Measurements from ENCODE around the gene PRAMEF5.
"Not testable (repeated sequence)": the region's sequence is repeated elsewhere in the genome, so short reads cannot be mapped to it uniquely, and the experiment has no call there.

Gene PRAMEF5

DNA sequence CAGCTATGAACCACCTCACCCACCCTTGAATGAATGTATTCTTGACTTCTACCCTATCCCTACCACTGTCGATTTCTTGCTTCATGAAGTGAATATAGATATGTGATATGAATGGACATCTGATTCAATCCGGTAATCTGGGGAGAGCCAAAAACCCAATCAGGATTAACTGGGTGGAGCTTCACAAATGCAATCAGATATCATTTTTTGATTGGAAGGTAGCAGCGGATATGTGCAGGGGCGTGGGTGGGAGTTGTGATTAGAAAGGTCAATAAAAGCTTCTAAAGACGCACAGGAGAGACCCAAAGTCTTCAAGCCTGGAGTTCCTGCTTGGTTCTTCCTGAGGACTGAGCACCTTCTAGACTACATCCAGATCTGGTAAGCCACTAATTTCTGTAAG lies at the start of gene PRAMEF5:
PRAMEF5 (plus strand) TSS at position 301 of the 400 bp plus-strand sequence. CDS start 5,071 bp downstream, outside the sequence.
- DNase-seq, result not testable (repeated sequence)

GRCh38 chr1:13208712-13209111 lies 45.3 kb upstream of the PRAMEF5 start:
- not testable (repeated sequence) for DNase-seq

DNA sequence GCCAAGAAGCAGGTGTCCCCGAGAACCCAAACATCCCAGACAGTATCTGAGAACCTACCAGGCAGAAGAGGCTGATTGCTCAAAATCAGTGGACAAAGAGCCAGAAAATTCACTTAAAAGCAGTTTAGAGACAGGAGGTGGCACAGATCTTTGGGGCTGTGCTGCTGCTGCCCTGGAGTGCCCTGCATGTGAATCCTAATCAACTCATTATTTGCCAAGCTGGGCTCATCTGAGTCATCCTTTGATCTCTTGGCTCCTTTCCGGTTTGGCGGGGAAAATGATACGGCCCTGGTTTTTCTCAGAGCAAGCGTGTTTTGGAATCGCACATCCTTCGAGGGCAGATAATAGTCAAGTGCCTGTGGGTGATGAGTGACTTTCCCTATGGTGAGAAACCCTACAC lies 37.4 kb upstream of the PRAMEF5 start:
- DNase-seq, result not testable (repeated sequence)

GRCh38 chr1:13219203-13219602 lies 34.8 kb upstream of the PRAMEF5 start:
- DNase-seq, result not testable (repeated sequence)

DNA sequence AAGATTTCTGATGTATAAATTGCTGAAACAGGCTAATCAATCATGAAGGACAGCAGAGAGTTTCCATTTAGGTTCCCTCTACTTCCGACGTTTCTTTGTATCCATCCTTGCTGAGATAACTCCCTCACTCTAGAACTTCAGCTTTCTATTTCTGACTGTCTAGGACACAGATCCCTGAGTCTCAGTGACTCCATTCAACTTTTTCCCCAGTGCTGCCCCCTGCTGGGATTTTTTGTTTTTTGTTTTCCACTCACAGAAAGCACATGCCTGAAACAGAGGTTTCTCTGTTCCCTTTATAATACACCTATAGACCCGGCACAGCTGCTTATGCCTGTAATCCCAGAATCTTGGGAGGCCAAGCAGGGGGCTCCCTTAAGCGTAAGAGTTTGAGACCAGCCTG lies 31.2 kb upstream of the PRAMEF5 start:
- DNase-seq, result not testable (repeated sequence)

GRCh38 chr1:13224480-13225060 lies 29.4 kb upstream of the PRAMEF5 start:
- no peak for DNase-seq

- not testable (repeated sequence) for DNase-seq
Observed at GRCh38 chr1:13225675-13226204, 28.3 kb upstream of the PRAMEF5 start, which contains the start of gene PRAMEF18. Gene PRAMEF18, minus strand, starts transcription at chr1:13226154. Its CDS starts 48 bp downstream, at chr1:13226106.

DNA sequence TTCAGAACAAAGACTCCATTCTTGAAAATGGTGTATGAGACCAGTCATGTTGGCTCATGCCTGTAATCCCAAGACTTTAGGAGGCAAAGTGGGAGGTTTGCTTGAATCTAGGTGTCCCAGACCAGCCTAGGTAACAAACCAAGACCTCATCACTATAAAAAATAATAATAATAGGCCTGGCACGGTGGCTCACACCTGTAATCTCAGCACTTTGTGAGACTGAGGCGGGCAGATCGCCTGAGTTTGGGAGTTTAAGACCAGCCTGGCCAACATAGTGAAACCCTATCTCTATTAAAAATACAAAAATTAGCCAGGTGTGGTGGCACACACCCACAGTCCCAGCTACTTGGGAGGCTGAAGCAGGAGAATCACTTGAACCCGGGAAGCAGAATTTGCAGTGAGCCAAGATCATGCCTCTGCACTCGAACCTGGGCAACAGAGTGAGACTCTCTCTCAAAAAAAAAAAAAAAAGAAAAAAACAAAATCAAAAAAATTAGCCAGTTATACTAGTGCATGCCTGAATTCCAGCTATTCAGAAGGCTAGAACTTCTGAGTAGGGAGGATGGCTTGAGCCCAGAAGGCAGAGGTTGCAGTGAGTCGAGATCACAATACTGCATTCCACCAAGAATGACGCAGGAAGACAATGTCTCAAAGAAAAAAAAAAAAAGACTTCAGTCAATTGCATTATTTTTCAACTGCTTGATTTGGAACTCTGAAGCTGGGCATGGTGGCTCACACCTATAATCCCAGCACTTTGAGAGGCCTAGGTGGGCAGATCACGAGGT lies 26.5 kb upstream of the PRAMEF5 start:
- DNase-seq, result not testable (repeated sequence)

- no peak for DNase-seq
Observed at GRCh38 chr1:13228343-13228781, 25.6 kb upstream of the PRAMEF5 start.

DNA sequence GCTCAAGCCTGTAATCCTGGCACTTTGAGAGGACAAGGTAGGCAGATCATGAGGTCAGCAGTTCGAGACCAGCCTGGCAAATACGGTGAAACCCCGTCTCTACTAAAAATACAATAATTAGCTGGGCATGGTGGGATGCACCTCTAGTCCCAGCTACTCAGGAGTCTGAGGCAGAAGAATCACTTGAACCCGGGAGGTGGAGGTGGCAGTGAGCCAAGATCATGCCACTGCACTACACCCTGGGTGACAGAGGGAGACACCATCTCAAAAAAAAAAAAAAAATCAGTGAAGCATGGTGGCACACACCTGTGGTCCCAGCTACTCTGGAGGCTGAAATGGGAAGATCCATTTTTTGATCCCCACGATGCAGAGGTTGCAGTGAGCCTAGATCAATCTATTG lies 23.9 kb upstream of the PRAMEF5 start:
- not testable (repeated sequence) for DNase-seq

- DNase-seq, result not testable (repeated sequence)
Observed at GRCh38 chr1:13230601-13231000, 23.4 kb upstream of the PRAMEF5 start.

DNA sequence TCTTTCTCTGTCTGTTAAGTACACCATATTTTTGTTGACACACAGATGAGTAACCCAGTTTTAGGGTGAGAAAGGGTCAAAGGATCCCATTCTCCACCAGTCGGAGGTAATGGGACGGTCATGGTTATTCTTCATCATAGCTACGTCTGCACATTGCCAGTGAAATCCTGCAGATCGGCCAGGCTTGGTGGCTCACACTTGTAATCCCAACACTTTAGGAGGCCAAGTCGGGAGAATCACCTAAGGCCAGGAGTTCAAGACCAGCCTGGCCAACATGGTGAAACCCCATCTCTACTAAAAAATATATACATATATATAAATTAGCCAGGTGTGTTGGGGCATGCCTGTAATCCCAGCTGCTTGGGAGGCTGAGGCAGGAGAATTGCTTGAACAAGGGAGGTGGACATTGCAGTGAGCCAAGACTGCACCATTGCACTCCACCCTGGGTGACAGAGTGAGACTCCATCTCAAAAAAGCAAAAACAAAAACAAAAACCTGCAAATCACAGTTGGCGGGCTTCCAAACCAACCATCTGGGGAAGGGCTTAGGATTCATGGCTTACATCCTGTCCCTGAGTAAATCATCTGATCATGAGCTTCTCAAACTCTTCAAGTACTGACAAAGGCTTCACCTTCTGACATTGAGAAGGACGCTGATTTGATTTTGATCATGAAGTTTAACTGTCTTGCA lies 22.8 kb upstream of the PRAMEF5 start:
- DNase-seq, result not testable (repeated sequence)

DNA sequence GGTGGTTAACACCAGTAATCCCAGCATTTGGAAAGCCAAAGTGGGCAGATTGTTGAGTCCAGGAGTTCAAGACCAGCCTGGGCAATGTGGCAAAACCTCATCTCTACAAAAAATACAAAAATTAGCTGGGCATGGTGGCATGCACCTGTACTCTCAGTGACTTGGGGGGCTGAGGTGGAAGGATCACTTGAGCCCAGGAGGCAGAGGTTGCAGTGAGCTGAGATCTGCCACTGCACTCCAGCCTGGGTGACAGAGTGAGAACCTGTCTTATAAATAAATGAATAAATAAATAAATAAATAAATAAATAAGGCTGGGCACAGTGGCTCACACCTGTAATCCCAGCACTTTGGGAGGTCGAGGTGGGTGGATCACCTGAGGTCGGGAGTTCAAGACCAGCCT lies 21.9 kb upstream of the PRAMEF5 start:
- not testable (repeated sequence) for DNase-seq

GRCh38 chr1:13234057-13234456 lies 19.9 kb upstream of the PRAMEF5 start:
- not testable (repeated sequence) for DNase-seq

DNA sequence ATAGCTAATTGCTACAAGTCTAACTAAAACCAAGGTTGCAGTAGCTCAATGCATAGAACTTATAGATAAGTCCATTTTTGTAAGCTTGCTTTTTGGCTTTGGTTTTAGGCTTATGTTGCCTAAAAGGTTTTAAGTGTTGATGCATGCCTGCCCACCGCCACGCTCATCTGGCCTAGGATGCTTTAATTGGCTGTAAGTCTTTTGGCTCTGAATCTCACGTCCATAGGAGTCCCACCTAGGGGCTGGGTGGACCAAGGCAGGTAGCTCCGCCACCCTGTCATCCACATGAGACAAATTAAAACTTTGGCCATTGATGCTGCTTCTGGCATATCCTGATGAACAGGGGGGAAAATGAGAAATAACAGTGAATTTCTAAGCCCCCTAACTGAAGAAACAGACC lies 16.4 kb upstream of the PRAMEF5 start:
- not testable (repeated sequence) for DNase-seq

DNA sequence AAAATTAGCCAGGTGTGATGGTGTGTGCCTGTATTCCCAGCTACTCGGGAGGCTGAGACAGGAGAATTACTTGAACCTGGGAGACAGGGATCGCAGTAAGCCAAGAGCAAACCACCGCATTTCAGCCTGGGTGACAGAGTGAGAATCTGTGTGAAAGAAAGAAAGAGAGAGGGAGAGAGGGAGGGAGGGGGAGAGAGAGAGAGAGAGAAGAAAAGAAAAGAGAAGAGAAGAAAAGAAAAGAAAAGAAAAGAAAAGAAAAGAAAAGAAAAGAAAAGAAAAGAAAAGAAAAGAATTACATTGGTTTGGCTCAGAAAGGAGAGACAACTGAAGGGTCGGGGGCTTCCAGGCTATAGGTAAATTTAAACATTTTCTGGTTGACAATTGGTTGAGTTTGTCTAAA lies 14.4 kb upstream of the PRAMEF5 start:
- not testable (repeated sequence) for DNase-seq

DNA sequence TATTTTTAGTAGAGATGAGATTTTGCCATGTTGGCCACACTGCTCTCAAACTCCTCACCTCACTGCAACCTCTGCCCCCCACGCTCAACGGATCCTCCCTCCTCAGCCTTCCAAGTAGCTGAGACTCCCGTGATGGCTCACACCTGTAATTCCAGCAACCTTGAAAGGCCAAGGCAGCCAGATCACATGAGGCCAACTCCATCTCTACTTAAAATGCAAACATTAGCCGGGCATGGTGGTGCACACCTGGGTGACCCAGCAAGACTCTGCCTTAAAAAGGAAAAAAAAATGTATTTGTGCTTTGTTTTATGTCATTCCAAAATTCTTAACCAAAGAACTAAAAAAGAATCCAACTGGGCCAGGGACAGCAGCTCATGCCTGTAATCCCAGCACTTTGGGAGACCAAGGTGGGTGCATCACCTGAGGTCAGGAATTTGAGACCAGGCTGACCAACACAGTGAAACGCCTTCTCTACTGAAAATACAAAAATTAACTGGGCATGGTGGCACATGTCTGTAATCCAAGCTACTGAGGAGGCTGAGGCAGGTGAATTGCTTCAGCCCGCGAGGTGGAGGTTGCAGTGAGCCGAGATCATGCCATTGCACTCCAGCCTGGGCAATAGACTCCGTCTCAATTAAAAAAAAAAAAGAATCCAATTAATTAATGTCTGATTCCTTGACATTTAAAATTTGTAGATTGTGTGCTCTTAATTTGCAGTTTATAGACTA lies 10.3 kb upstream of the PRAMEF5 start:
- DNase-seq, result not testable (repeated sequence)

GRCh38 chr1:13245841-13246553 lies 8.0 kb upstream of the PRAMEF5 start:
- DNase-seq, result not testable (repeated sequence)

DNA sequence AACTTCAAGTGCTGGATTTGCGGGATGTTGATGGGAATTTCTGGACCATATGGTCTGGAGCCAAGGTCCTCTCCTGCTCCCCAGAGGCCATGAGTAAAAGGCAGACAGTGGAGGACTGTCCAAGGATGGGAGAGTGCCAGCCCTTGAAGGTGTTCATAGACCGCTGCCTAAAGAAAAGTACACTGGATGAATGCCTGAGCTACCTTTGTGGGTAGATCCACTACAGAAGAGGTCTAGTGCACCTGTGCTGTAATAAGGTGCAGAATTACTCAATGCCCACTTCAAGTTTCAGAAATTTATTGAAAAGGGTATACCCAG lies 7.5 kb upstream of the PRAMEF5 start:
- DNase-seq, result not testable (repeated sequence)

GRCh38 chr1:13247122-13247521 lies 6.9 kb upstream of the PRAMEF5 start:
- DNase-seq, result not testable (repeated sequence)

DNA sequence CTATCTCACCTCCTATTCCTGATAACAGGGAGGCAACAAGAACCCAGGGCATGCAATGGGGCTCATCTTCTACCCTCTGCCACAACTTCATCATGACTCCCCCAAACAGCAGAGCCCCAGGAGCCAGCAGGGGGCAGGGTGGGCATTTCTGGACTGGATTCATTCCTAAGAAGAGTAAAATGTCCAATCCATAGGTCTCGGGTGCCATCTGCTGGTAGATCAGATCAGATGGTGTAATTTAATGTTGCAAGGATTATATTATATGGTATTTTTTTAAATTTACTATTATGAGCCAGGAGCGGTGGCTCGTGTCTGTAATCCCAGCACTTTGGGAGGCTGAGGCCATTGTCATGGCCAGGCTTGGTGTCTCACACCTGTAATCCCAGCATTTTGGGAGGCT lies 11.1 kb downstream of the PRAMEF5 start:
- not testable (repeated sequence) for DNase-seq

GRCh38 chr1:13277016-13277415 lies 23.0 kb downstream of the PRAMEF5 start:
- DNase-seq, result not testable (repeated sequence)
